Peyer's patch (tissue), 4 donors: ENCODE results near the gene TNFAIP1. TPM values are rescaled to one million over a fixed set of nuclear protein-coding genes. Genes with fewer than 3 reads are reported as not detected.
A peak's percentile ranks its signal among the peaks of the same experiment; 100 is the strongest.

ENCODE experiments used
- DNase-seq, 3 donors: peaks; one replicate each; pipeline ENCODE4 v3.0.0-alpha.2; 2017 to 2019
- H3K27ac ChIP-seq, 4 donors: fragments of 200-600 bp; sonication (generic); one replicate each; pipeline ENCODE4 v1.5.1; 2016 to 2019
- H3K27me3 ChIP-seq, 2 donors: fragments of 200-600 bp; sonication (generic); one replicate each; pipeline ENCODE4 v1.5.1; 2019
- H3K36me3 ChIP-seq, 3 donors: fragments of 200-600 bp; sonication (generic); one replicate each; pipeline ENCODE4 v1.5.1; 2016 to 2019
- H3K4me1 ChIP-seq, 4 donors: fragments of 200-600 bp; sonication (generic); one replicate each; pipeline ENCODE4 v1.5.1; 2016 to 2019
- H3K4me3 ChIP-seq, 4 donors: fragments of 200-600 bp; sonication (generic); 1 replicate in 3 of 4; 2 replicates in 1 of 4; pipeline ENCODE4 v1.5.1; 2016 to 2019; ENCODE audit warnings: mild to moderate bottlenecking in 1 of 4
- H3K9me3 ChIP-seq, 4 donors: fragments of 200-600 bp; sonication (generic); one replicate each; pipeline ENCODE4 v1.5.1; 2016 to 2019; ENCODE audit warnings: mild to moderate bottlenecking in 1 of 4
- CTCF ChIP-seq, 6 experiments: fragments of 450-650 bp in 4 of 6; fragments of 200-600 bp in 2 of 6; sonication (generic) in 1 of 6; IDR thresholded peaks; one replicate each; pipeline ENCODE4 v1.5.1; 2017 to 2019; ENCODE audit warnings: antibody characterized with exemption in 6 of 6, mild to moderate bottlenecking in 3 of 6, moderate library complexity in 1 of 6
- POLR2A ChIP-seq, 2 donors: fragments of 450-650 bp; IDR thresholded peaks; one replicate each; pipeline ENCODE4 v1.5.1; 2017; ENCODE audit warnings: antibody characterized with exemption in 2 of 2, mild to moderate bottlenecking in 2 of 2, moderate library complexity in 2 of 2
- total RNA-seq, 4 donors: library from RNA; depleted of rRNA; stranded (reverse); fragments of >200 nt; gene quantifications; one replicate each; pipeline ENCODE4 v1.1.0, GENCODE V29; 2016

The TNFAIP1 gene
- total RNA-seq, 4 donors from 2014 or later: 28.9 to 36.3 (median 31.1) TPM

- H3K4me1 ChIP-seq: no peaks in the 10 kb centered on the region
- no peak for TF ChIP-seq POLR2A (IDR thresholded peaks at IDR 0.05)
- TF ChIP-seq CTCF (IDR thresholded peaks at IDR 0.05): no peak
- H3K36me3 ChIP-seq: peaks cover 0 to 55% (median 10%) of the 10 kb centered on the region in 3 donors
- H3K4me3 ChIP-seq: no peak overlapping the region
- H3K27ac ChIP-seq: no peak overlapping the region
- no peaks in the 10 kb centered on the region for H3K27me3 ChIP-seq
- no peak for DNase-seq
- no peaks in the 10 kb centered on the region for H3K9me3 ChIP-seq
Measured at GRCh38 chr17:28363776-28364650, 28.5 kb downstream of the TNFAIP1 start.

GRCh38 chr17:28364665-28365363, 29.3 kb downstream of the TNFAIP1 start, which contains the start of gene SEBOX:
Gene SEBOX, minus strand, starts transcription at chr17:28365199. Its CDS starts 48 bp downstream, at chr17:28365151.
- TF ChIP-seq CTCF (IDR thresholded peaks at IDR 0.05) (no peak), POLR2A (IDR thresholded peaks at IDR 0.05) (no peak)
- Histone ChIP-seq H3K27me3 (no peaks in the 10 kb centered on the region), H3K27ac (no peak within 1 kb of the TSS), H3K36me3 (peaks cover 0 to 47% (median 10%) of the 10 kb centered on the region in 3 donors), H3K4me1 (no peaks in the 10 kb centered on the region), H3K9me3 (no peaks in the 10 kb centered on the region), H3K4me3 (no peak within 1 kb of the TSS)
- DNase-seq: peak in 1 of 3 donors; percentile 37

GRCh38 chr17:28365487-28365886, 29.9 kb downstream of the TNFAIP1 start:
- Histone ChIP-seq H3K4me3 (no peak overlapping the region), H3K27ac (no peak overlapping the region), H3K9me3 (no peaks in the 10 kb centered on the region), H3K4me1 (peaks cover 0 to 6% (median 0%) of the 10 kb centered on the region in 4 donors), H3K36me3 (peaks cover 0 to 40% (median 5%) of the 10 kb centered on the region in 3 donors), H3K27me3 (no peaks in the 10 kb centered on the region)
- DNase-seq: no peak
- TF ChIP-seq POLR2A (IDR thresholded peaks at IDR 0.05) (no peak), CTCF (IDR thresholded peaks at IDR 0.05) (no peak)

GRCh38 chr17:28366605-28367004, 31.0 kb downstream of the TNFAIP1 start:
- Histone ChIP-seq H3K4me3 (no peak overlapping the region), H3K9me3 (no peaks in the 10 kb centered on the region), H3K27me3 (no peaks in the 10 kb centered on the region), H3K4me1 (peaks cover 0 to 17% (median 0%) of the 10 kb centered on the region in 4 donors), H3K36me3 (peaks cover 0 to 29% (median 0%) of the 10 kb centered on the region in 3 donors), H3K27ac (no peak overlapping the region)
- TF ChIP-seq CTCF (IDR thresholded peaks at IDR 0.05) (no peak), POLR2A (IDR thresholded peaks at IDR 0.05) (no peak)
- DNase-seq: peak in 1 of 3 donors; percentile 25

- Histone ChIP-seq H3K4me1 (peaks cover 0 to 28% (median 3%) of the 10 kb centered on the region in 4 donors), H3K27me3 (no peaks in the 10 kb centered on the region), H3K9me3 (no peaks in the 10 kb centered on the region), H3K27ac (no peak overlapping the region), H3K36me3 (peaks cover 0 to 17% (median 0%) of the 10 kb centered on the region in 3 donors), H3K4me3 (no peak overlapping the region)
- peak in 1 of 3 donors; percentile 36 for DNase-seq
- TF ChIP-seq POLR2A (IDR thresholded peaks at IDR 0.05): no peak
Measured at GRCh38 chr17:28367641-28368305, 32.2 kb downstream of the TNFAIP1 start.
